M059J (cell line): ENCODE data around the gene PURA. TPM values are rescaled to one million over a fixed set of nuclear protein-coding genes. Genes with fewer than 3 reads are reported as not detected.
"Not testable (repeated sequence)": the region's sequence is repeated elsewhere in the genome, so short reads cannot be mapped to it uniquely, and the experiment has no call there.

Experiments used
- DNase-seq: peaks from one replicate; pipeline ENCODE4 v3.0.0-alpha.2; 2012; ENCODE audit warnings: low read depth
- total RNA-seq: library from RNA; depleted of rRNA; stranded (reverse); fragments of >200 nt; shearing (Covaris generic); gene quantifications from 2 replicates; pipeline ENCODE4 v1.2.3, GENCODE V29; 2014

PURA gene
- total RNA-seq, 1 experiment from 2014 or later, result 7.8 TPM

DNA sequence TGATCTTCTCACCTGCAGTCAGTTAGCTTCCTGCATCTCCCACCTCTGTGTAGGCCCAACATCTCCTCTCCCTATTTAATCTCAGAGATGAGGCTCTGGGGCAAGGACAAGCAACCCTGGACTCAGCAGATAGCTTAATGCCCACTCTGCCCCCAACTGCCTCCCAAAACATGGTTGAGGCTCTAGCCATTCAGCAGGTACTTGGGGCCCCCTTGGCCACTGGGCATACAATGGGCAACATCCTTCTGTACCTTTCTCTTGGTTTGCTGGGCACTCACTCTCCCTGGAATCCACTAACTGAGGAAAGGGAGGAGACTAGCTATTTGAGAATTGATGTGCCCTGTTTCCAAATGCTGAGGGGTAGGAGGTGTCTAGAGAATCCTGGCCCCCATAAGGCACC lies 21.2 kb downstream of the PURA start:
- DNase-seq, result no peak

DNA sequence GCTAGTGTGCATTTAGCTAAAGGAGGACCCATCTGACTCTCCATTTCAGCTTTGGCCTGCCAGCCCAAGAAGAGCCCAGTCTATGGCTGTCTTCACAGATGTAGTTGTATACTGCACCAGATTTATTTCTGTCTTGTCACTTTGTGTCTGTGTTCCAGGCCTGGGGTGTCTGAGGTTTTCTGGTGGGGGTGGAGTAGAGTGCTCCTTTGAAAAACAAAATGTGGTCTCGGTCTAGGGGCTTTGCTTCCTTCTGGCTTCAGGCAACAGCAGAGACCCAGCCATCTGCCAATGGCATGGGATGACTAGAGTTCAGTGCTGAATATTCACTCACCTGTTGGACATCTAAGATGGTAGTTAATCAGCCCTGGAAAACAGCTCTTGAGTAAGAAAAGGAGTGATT lies 22.7 kb downstream of the PURA start:
- DNase-seq, result no peak

DNA sequence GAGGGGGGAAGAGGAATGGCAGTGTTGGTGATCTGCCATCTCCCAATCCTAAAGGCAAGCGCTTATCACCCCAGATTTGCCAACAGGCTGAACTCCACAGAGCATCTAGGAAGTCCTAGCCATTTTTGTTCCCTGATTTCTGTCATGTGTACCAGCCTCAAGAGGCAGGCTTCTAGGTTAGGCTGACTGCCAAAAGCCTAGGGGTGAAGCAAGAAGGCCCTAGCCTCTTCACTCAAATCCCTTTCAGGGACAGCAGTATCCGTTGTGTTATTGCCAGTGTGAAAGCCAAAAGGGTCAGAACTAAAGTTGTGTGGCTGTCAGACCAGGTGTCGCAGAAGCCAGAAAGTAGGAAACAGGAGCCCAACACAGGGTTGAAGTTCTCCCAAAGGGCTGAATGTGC lies 26.5 kb downstream of the PURA start:
- no peak for DNase-seq

DNA sequence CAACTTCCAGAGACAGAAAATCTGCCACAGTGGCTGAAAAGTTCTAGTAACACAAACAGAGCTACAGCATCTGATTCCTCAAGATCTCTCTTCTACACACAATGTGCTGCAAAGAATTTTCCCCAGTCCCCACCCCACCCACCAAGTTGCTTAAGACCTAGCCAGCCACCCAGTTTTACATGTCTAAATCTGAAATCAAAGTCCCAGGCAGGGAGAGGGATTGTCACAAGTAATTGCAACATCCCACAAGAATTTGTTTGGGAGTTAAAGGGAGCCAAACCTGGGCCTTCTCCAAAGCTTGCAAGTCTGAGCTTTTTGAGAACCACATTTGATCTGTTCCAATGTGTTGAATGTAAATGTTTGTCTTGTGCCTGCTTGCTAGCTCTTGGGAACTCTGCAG lies 27.3 kb downstream of the PURA start:
- DNase-seq, result no peak

DNA sequence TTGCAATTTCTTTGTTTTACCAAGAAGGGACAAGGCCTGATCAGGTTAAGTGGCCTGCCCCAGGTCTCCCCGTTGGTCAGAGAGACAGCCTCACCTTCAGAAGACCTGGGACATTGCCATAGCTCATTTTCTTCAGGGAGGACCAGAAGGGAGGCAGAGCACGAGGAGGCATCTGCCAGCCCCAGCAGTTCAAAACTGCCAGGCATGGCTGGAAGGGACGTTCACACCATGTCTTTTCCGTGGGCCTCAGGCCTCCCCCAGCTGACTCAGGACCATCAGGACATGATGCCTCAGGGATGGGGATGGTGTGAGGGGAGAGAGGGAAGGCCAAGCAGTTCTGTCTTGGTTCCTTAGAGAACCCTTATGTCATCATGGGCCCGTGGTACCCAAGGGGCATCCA lies 28.3 kb downstream of the PURA start:
- no peak for DNase-seq

DNA sequence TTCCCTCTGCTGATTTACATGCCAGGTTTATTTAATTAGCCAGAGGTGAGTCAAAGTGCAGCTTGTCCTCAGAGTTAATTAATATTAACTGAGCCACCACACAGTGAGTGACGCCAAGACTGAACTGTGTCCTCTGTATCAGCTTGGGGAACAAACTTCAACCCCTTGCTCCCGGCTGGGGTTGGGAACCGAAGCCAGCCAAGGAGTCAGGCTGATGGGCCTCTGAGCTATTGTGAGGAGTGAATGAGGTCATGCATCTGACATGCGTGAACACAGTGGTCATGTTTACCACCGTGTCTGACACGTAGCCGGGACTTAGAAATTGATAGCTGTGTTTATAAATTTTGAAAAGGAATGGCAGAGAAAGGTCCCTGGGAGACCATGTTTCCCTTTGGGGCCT lies 28.9 kb downstream of the PURA start:
- DNase-seq, result no peak

DNA sequence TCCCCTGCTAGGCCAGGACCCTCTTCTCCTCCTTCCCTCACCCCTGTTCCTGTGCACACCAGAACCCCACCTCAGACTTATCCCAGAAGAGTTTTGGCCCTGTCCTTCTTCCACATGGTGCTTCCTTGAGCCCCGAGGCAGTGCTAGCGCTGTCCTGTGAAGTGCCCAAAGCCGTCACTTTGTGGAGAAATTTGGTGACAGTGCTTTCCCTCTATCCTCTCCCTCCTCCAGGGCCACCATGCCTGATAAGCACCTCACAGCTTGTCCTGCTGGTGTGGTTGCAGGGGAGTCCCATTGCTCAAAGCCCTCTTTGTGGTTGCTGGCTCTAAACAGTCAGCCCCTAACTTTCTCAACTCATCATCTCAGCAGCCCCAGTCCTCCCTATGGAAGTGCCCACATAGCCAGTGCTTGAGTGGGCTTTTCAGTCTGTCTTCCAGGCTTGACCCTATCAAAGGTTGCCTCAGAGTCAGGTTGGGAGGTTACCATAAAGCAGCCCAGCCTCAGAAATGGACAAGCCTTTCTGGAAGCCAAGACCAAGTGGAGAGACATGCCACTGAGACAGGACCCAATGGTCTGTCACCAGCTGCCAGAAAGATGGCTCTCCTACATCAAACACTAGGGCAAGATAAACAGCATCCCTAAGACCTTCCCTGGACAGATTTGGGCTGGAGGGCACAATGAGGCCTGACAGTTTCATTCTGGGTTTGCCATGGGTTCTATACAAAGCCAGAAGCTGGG lies 29.8 kb downstream of the PURA start:
- no peak for DNase-seq

DNA sequence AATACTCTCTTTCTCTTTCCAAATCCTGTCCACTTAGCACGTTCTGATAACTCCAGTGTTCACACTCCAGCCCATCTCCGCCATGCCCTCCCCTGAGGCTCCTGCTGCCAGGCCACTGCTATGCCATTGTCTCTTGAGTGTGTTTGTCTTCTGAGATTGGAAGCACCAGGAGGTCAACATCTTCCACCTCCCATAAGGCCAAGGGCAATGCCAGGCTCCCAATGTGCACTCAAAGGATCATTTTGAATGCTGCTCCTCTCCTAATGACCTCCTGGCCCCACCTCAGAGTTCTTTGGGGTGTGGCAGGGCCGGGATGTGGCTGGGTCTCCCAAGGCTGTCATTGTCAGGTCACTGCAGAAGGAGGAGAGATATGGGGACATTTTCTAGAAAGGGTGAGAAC lies 31.3 kb downstream of the PURA start:
- no peak for DNase-seq

DNA sequence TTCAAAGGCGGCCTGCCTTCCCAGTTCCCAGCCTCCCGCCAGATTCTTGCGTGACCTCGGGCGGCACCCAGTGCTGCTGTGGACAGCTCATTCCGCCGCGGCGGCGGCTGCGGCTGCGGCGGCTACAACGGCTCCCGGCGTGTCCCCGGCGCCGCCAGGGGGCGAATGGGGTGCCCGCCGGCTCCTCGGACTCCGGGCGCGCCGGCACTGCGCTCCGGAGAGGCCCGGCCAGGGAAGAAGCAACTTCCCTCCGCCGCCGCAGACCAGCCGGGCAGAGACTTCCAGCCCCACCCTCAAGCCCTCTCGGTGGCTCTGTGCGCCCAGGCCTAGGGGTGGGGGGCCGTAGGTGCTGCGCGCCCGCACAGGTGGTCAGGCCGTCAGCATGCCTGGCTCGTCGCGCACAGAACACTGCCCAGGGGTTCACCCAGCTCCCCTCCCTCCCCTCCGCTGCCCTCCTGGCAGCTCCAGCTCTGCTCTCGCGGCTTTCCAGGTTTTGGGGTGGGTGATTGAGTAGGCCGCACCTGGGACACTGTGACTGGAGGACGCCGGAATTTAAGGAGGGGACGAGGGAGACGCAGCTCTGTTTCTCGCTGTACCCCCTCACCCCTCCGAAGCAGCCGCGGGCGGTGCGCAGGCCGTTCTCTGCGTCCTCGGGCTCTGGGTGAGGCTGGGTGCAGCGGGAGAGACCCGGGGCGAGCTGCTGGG lies 32.1 kb downstream of the PURA start:
- DNase-seq, result peak; percentile 72

DNA sequence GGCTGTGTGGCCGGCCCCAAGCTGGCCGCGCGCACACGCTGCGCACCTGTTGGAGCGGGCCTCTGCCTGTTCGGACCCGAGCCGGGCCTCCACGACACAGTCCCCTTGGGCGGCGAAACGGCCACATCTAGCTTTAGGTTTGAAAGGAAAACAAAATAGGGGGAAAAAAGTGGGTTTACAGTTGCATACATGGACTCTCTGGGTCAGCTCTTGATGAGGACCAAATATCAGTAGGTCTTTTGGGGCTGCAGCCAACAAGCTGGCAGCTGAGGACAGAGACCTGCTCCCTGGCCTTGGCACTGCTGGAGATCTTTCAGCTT lies 32.6 kb downstream of the PURA start:
- DNase-seq, result no peak

DNA sequence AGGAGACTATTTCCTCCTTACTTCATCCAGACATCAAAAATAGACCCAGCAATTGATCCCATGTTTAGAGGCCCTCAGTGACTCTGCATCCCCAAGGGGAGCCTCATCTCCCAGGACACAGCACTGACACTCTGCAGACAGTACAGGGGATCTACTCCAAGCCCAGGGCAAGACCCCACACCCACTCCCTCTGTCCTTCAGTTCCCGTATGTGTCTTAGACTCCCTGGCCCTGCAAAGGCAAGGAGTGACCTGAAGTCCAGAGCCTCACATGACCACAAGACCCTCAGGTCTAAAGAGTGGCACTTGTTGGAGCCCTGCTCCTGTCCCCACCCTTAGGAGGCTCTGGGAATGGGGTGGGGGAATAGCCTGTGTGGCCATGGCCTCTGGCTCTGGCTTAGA lies 33.6 kb downstream of the PURA start:
- no peak for DNase-seq

DNA sequence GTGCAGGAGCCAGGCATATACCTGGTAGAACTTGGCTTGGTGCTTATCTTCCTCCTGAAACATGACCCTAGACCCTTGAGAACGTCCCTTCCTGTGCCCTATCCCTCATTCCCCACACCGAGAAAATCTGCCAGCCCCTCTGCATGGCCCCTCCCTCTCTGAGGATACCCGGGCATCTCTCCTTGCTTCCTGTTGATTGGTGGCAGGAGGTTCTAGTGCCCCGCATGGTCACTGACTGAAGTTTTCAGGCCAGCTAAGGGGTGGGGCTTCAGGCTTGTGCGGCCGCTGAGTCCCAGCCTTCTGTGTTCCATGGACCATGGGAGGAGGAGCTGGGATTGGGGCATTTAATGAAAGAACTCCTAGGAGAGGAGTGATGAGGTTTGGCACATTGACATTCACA lies 34.6 kb downstream of the PURA start:
- no peak for DNase-seq

DNA sequence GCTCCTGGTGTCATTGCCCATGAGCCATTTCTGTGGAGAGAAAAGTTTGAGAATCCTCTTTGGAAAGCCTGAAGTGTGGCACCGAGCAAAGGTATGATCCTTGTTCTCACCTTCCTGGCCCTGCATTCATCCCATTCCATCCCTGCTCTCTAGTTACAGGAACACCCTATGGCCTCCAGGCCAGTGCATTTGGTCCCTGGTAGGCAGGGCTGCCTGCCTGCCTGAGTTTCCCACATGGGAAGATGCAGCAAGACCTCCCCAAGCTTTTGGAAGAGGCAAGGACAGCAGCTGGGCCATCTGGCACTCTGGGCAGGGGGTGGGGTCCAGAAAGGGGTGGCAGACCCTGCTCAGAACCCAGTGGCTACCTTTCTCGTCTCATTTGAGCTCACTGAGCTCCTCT lies 36.3 kb downstream of the PURA start:
- no peak for DNase-seq

DNA sequence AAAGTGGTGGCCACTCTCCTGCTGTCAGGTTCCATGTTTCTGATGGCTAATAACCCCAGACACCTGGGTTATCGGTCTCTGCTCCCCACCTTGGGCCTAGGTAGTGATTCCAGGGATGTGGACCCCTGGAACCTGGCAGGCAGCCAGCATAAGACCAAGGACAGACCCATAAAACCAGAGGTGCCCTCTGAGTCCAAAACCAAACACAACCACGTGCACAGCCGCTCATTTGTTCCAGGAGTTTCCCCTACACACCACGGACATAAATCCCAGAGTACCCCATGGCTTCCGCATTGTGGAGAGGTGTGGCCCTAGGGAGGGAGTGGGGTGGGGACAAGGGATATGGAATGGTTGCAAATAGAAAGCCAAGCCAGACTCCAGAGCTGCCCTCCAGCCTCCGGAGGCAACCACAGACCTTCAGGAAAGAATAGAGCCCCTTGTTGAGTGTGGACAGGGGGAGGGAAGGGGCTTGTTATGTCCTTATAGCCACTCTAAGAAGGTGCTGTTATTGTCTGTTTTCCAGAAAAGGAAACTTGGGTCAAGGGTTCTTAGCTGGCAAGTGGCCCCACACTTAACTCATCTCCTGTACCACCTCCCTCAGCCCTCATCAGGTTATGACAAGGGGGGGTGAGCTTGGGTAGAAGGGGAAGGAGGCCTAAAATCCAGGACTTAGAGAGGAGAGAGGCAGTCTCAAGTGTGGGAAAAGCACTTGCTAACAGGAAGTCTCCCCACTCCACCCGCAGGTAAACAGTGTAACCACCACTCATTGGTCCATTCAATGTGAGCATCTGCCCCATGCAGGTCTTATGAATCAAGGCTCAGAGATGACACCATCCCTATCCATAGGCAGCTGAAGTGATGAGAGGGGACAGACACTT lies 37.5 kb downstream of the PURA start:
- DNase-seq, result no peak

DNA sequence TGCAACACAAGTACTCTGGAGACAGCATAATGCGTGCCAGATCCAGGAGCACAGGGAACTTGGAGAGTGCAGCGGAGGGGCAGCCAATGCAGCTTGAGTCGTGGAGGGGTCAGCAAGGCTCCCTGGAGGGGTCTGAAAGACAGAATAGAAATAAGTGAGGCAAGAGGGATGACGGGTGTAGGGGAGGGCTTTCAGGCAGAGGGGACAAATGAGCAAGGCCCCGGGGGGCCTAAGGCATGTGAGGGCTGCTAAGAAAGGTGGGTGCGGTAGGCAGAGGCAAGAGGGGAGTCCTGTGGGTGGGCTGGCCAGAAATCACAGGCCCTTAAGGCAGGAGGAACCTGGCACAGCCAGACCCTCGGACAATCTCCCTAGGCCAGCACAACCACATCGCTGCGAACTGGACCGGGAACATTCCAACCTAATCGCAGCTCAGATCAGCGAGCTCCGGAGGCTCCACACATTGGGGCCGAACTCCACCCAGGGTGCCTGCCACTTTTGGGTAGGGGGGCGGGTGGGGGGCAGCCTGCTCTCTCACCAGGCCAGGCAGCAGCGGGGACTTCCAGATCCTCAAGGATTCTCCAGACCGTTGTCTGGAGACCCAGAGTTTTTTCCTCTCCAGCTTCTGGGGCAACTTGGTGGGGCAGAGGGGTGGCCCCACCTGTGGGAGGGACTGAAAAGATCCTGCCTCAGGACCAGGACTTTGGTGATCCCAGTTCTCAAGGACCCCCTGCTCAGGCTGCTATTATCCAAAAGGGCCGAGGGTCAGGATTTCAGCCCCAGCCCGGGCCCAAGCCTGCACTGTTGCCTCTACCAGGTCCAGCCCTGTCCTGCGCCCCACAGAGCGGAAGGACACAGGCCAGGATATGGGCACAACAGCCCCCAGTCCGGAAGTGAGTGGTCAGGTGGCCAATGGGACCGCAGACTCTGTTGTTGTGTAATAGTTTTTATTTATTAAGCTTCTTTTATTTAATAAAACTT lies 38.4 kb downstream of the PURA start:
- DNase-seq, result no peak

DNA sequence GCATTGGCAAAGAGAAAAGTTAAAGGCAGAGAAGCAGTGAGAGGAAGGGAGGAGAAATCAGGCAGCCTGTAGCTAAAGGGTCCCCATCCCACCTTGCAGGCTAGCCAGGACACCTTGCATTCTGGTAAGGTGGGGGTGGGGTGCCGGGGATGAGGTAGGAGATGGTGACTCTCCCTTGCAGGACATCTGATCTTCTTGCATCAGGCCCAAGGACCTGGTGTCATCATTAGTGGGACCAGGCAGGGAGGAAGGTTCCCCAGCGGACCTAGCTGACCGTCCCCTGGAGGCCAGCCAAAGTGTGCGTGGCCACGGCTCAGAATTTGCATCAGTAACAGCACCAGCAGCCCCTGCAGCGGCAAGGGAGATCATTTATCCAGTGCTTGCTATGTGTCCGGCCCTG lies 39.3 kb downstream of the PURA start:
- no peak for DNase-seq

DNA sequence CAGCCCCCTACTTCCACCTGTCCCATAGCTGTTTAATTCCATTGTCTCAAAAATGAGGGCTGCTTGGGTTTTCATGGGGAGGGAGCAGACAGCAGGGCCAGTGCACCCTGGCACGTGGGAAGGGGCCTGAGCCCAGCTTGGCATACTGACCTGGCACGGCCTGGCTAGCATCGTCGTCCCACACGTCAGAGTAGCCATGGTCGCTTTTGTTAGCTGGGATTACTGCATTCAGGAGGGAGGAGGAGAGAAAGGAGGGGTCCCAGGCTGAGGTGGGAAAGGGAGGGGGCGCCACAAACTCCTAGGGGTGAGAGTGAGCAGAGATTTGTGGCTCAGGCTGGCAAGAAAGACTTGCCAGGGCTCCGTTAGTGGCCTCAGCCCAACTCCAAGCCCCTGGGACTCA lies 40.0 kb downstream of the PURA start:
- DNase-seq, result no peak

DNA sequence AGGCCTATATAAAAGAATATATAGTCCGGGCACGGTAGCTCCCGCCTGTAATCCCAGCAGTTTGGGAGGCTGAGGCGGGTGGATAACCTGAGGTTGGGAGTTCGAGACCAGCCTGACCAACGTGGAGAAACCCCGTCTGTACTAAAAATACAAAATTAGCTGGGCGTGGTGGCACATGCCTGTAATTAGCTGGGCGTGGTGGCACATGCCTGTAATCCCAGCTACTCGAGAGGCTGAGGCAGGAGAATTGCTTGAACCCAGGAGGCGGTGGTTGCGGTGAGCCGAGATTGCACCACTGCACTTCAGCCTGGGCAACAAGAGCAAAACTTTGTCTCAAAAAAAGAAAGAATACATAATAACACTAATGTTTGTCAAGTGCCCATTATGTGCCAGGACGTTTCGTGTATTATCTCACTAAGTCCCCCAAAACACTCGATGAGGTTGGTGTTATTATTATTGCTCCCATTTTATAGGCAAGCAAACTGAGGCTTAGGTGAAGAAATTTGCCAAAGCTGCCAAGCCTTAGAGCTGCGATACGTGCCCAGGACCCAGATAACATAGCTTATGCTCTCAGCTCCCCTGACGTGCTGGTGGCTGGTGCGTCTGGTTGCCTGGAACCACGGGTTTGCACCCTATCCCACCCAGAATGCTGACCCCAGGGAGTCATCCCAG lies 40.9 kb downstream of the PURA start:
- DNase-seq, result not testable (repeated sequence)

DNA sequence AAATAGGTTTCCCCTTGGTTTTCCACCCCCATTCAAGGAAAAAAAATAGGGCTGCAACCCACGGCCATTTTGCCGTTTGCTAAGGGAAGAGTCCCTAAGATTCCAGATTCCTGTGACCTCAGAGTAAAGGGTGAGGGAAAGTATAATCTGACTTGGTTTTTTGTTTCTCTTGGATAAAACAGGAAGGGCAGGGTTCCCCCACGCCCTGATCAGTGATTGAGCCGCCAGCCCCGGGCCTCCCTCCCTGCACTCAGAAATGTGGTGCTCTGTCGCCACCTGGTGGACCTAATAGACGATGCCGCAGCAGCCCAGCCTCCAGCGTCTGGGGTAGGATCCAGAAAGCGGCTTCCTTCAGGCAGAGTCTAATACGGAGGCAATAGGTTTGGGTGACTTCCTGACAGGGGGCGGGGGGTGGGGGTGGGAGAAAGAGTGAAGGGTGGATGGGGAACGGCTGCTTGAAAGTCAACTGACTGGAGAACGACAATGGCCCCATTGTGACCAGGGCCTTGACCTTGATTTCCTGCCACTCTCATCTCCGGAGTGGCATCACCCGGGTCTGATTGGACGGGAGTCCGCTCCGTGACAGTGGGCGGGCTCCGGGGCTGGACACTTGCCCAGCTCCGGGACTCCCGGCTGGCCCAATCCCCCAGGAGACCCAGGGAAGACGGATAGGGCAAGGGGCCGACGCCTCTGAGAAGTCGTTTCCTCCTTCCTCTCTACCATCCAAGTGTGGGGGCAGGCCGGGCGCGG lies 43.3 kb downstream of the PURA start:
- peak; percentile 78 for DNase-seq
